ENCODE data around the gene UTS2B.

Gene UTS2B

GRCh38 chr3:191343913-191344312, 13.6 kb upstream of the UTS2B start (continued):
- TF ChIP-seq ZBTB48 (tag by site-specific recombination; IDR thresholded peaks at IDR 0.05) (no peak), ZNF184 (tag by site-specific recombination; IDR thresholded peaks at IDR 0.05) (no peak), ZNF510 (tag by site-specific recombination; IDR thresholded peaks at IDR 0.05; ENCODE audit: insufficient replicate concordance) (no peak), YY2 (tag by site-specific recombination; IDR thresholded peaks at IDR 0.05) (no peak)
- TF ChIP-seq, protein P1, sequence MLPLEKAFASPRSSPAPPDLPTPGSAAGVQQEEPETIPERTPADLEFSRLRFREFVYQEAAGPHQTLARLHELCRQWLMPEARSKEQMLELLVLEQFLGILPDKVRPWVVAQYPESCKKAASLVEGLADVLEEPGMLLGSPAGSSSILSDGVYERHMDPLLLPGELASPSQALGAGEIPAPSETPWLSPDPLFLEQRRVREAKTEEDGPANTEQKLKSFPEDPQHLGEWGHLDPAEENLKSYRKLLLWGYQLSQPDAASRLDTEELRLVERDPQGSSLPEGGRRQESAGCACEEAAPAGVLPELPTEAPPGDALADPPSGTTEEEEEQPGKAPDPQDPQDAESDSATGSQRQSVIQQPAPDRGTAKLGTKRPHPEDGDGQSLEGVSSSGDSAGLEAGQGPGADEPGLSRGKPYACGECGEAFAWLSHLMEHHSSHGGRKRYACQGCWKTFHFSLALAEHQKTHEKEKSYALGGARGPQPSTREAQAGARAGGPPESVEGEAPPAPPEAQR (tag by site-specific recombination; IDR thresholded peaks at IDR 0.05), result no peak
- TF ChIP-seq, protein P2, sequence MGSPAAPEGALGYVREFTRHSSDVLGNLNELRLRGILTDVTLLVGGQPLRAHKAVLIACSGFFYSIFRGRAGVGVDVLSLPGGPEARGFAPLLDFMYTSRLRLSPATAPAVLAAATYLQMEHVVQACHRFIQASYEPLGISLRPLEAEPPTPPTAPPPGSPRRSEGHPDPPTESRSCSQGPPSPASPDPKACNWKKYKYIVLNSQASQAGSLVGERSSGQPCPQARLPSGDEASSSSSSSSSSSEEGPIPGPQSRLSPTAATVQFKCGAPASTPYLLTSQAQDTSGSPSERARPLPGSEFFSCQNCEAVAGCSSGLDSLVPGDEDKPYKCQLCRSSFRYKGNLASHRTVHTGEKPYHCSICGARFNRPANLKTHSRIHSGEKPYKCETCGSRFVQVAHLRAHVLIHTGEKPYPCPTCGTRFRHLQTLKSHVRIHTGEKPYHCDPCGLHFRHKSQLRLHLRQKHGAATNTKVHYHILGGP (tag by site-specific recombination; IDR thresholded peaks at IDR 0.05), result no peak

DNA sequence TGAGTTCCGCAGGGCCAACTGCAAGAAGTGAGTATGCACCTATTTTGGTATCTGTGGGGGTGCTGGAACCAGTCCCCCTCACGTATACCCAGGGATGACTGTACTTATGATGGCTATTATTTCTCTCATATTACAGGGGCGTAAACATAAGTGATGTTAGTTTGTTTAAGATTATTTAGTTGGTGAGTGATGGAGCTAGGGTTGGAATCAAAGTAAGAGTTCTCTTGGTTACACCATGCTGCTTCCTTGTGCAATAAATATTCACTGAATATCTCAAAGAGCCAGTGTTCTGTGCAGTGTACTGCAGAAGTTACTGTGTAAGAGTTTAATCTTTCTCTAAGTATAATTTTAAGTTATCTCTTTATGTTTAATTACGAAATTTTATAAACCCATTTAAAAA, 12.8 kb upstream of the UTS2B start:
- POLR2A ChIA-PET, result no interaction called here
- CTCF ChIA-PET, result interaction anchor here (0.6 kb wide), 1 partner anchor 15 kb away, joined by 3 read pairs; no protein-coding TSS in a partner anchor
- Histone ChIP-seq H3K36me3 (ENCODE audit: control insufficient read depth in 2 of 2, insufficient read depth in 1 of 2, low read length in 2 of 2) (no peaks in the 10 kb centered on the region), H3K9me3 (ENCODE audit: control insufficient read depth, insufficient read depth, low read depth, low read length) (no peaks in the 10 kb centered on the region), H3K4me3 (ENCODE audit: low read depth, low read length) (no peak overlapping the region), H3K27ac (ENCODE audit: extremely low read depth, low read depth, low read length) (no peak overlapping the region), H3K4me1 (ENCODE audit: control insufficient read depth, insufficient read depth, low read length) (peaks cover 30% of the 10 kb centered on the region)
- no peak for TF ChIP-seq IKZF3 (tag by site-specific recombination; IDR thresholded peaks at IDR 0.05)
- TF ChIP-seq, protein P3, sequence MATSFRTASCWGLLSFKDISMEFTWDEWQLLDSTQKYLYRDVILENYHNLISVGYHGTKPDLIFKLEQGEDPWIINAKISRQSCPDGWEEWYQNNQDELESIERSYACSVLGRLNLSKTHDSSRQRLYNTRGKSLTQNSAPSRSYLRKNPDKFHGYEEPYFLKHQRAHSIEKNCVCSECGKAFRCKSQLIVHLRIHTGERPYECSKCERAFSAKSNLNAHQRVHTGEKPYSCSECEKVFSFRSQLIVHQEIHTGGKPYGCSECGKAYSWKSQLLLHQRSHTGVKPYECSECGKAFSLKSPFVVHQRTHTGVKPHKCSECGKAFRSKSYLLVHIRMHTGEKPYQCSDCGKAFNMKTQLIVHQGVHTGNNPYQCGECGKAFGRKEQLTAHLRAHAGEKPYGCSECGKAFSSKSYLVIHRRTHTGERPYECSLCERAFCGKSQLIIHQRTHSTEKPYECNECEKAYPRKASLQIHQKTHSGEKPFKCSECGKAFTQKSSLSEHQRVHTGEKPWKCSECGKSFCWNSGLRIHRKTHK (tag by site-specific recombination; IDR thresholded peaks at IDR 0.05), result no peak
- no peak for TF ChIP-seq KLF1 (tag by site-specific recombination; IDR thresholded peaks at IDR 0.05)
- no peak for TF ChIP-seq ZNF521 (tag by site-specific recombination; IDR thresholded peaks at IDR 0.05)
- TF ChIP-seq ZNF600 (tag by site-specific recombination; IDR thresholded peaks at IDR 0.05), result 0 out of 2 replicates have a peak, but pooled peaks have one; percentile 13
- TF ChIP-seq ZNF747 (tag by site-specific recombination; IDR thresholded peaks at IDR 0.05), result no peak
- TF ChIP-seq MYNN (tag by site-specific recombination; IDR thresholded peaks at IDR 0.05; ENCODE audit: borderline replicate concordance), result peak; percentile 64; the same call in 1 of the 2 replicates

GRCh38 chr3:191342411-191342810, 12.1 kb upstream of the UTS2B start:
- peaks cover 32% of the 10 kb centered on the region for H3K4me1 ChIP-seq (ENCODE audit: control insufficient read depth, insufficient read depth, low read length)
- ChIA-PET POLR2A (no interaction called here), CTCF (interaction anchor here (0.6 kb wide), 1 partner anchor 16 kb away, joined by 3 read pairs; no protein-coding TSS in a partner anchor)
- no peaks in the 10 kb centered on the region for H3K36me3 ChIP-seq (ENCODE audit: control insufficient read depth in 2 of 2, insufficient read depth in 1 of 2, low read length in 2 of 2)
- H3K27ac ChIP-seq (ENCODE audit: extremely low read depth, low read depth, low read length), result no peak overlapping the region
- TF ChIP-seq OSR2 (tag by site-specific recombination; IDR thresholded peaks at IDR 0.05) (peak; percentile 84), FEZF1 (tag by site-specific recombination; IDR thresholded peaks at IDR 0.05) (peak; percentile 96), SALL2 (tag by site-specific recombination; IDR thresholded peaks at IDR 0.05; ENCODE audit: borderline replicate concordance) (no peak), PRDM1 (tag by site-specific recombination; IDR thresholded peaks at IDR 0.05) (0 out of 2 replicates have a peak, but pooled peaks have one; percentile 17), ZEB2 (tag by site-specific recombination; IDR thresholded peaks at IDR 0.05) (peak; percentile 29; the same call in 1 of the 2 replicates), PRDM6 (tag by site-specific recombination; IDR thresholded peaks at IDR 0.05) (peak; percentile 99), ZNF580 (tag by site-specific recombination; IDR thresholded peaks at IDR 0.05) (no peak), GLI4 (tag by site-specific recombination; IDR thresholded peaks at IDR 0.05) (no peak), ZBTB1 (tag by site-specific recombination; IDR thresholded peaks at IDR 0.05) (0 out of 2 replicates have a peak, but pooled peaks have one; percentile 42), GLI2 (tag by site-specific recombination; IDR thresholded peaks at IDR 0.05; ENCODE audit: borderline replicate concordance, low read depth) (0 out of 2 replicates have a peak, but pooled peaks have one; percentile 21)
- TF ChIP-seq, protein P2 (tag by site-specific recombination; IDR thresholded peaks at IDR 0.05), result no peak
- TF ChIP-seq, protein P4, sequence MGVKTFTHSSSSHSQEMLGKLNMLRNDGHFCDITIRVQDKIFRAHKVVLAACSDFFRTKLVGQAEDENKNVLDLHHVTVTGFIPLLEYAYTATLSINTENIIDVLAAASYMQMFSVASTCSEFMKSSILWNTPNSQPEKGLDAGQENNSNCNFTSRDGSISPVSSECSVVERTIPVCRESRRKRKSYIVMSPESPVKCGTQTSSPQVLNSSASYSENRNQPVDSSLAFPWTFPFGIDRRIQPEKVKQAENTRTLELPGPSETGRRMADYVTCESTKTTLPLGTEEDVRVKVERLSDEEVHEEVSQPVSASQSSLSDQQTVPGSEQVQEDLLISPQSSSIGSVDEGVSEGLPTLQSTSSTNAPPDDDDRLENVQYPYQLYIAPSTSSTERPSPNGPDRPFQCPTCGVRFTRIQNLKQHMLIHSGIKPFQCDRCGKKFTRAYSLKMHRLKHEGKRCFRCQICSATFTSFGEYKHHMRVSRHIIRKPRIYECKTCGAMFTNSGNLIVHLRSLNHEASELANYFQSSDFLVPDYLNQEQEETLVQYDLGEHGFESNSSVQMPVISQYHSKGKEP (tag by site-specific recombination; IDR thresholded peaks at IDR 0.05), result 0 out of 2 replicates have a peak, but pooled peaks have one; percentile 11
- H3K4me3 ChIP-seq (ENCODE audit: low read depth, low read length), result no peak overlapping the region
- H3K9me3 ChIP-seq (ENCODE audit: control insufficient read depth, insufficient read depth, low read depth, low read length), result no peaks in the 10 kb centered on the region

Measured in HEK293 (cell line).